NCI-H748 (cell line): ENCODE measurements around the gene P4HA3.

Experiments
- DNase-seq: peaks from one replicate; lab custom pipeline; 2025; ENCODE audit not compliant: unreplicated experiment; lab: John Stamatoyannopoulos, UW

The P4HA3 gene

DNA sequence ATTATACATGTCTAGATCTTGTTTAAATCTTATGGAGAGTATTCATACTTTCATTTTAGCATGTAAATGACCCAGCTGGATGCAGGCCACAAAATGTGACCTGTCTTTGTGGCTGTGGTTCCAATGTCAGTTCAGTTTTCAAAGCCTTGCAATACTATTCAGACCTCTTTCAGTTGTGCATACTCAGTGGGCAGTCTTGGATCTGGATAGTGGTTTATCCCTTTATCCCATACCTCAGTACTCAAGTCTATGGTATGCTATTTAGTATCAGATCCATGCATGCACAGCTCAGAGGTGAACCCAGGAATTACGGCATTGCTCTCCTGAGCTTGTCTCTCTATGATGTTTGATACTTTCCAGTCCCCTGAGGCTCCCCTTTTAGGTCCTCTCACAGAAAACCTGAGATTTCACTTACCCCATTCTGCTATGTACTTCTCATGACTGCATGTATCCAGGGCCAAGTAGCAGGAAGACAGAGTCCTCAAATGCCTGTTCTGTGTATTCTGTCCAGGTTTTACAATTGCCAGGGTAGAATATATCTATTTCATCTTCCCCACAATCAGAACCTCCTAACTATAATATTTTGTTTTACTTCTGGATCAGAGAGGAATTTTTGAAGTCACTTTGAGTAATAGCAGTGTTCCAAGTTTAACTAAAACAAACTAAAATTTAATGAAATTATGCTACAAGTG lies 6.9 kb upstream of the P4HA3 start:
- no peak for DNase-seq

DNA sequence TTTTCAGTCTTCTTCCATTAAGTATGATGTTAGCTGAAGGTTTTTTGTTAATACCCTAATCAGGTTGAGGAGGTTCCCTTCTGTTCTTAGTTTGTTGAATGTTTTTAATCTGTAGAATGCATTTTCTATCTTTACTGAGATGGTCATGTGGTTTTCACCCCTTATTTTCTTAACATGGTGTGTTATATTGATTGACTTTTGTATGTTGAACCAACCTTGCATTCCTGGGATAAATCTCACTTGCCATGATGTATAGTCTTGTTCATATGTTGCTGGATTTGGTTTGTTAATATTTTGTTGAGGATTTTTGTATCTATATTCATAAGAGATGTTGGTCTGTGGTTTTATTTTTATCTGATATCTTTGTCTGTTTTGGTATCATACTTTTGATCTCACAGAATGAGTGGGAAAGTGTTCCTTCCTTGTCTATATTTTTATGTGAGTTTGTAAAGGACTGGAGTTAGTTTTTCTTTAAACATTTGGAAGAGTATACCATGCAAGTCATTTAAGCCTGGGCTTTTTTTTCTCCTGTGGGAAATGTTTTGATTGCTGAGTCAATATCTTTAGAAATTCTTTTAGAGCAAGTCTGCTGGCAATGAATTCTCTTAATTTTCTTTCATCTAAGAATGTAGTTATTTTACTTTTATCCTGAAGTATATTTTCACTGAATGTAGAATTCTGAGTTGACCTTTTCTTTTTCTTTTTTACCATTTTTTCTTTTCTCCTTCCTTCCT lies 5.5 kb upstream of the P4HA3 start:
- no peak for DNase-seq

DNA sequence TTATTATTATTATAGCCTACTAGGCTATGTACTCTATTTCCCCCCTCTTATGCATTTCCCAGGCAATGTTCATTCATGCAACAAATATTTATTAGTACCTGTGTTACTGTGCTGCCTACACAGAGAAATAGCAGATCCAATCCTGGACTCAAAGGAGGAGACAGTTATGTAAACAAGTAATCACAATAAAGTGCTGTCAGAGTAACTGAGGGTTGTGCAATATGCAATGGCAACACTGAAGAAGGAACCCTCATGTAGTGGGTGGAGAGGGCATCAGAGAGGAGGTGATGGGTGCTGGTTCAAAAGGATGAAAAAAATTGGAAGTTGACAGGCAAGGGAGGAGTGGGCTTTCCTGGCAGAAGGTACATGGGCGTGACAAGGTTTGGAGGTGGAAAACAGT lies 886 bp upstream of the P4HA3 start:
- DNase-seq = no peak

DNA sequence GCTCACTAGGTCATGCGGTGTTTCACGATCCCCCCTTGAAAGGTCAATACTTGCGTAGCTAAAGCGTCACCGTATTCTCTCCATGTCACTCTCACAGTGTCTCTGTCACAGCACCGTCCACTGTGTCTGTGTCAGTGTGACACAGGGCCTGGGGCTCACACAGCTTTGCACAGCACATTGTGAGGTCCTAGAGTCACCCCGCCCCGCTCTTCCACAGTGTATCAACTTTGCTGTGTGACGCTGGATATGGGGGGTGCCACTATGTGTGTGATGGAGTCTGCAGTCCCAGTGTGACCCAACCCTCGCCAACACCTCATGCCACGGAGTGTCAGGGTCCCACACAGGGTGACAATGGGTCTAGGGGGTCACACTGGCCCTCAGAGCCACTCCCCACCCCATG lies 583 bp downstream of the P4HA3 start:
- DNase-seq = no peak

DNA sequence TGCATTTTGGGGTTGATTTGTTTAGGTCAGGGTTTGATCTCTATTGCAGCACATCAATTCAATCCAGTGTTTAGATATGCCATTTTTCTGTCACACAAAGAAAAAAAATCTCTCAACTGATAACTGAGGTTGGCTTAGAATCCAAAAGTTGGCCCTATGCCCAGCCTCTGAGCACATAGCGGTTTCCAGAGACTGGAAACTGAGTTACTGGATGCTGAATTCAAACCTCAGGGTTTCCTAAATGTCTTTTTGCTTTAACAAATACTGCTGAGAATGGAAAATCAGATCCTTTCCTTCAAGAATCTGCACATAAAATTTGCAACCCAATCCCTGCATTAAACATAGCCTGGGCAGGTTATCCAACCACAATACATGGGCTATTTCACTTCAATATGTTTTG lies 4.0 kb downstream of the P4HA3 start:
- no peak for DNase-seq

DNA sequence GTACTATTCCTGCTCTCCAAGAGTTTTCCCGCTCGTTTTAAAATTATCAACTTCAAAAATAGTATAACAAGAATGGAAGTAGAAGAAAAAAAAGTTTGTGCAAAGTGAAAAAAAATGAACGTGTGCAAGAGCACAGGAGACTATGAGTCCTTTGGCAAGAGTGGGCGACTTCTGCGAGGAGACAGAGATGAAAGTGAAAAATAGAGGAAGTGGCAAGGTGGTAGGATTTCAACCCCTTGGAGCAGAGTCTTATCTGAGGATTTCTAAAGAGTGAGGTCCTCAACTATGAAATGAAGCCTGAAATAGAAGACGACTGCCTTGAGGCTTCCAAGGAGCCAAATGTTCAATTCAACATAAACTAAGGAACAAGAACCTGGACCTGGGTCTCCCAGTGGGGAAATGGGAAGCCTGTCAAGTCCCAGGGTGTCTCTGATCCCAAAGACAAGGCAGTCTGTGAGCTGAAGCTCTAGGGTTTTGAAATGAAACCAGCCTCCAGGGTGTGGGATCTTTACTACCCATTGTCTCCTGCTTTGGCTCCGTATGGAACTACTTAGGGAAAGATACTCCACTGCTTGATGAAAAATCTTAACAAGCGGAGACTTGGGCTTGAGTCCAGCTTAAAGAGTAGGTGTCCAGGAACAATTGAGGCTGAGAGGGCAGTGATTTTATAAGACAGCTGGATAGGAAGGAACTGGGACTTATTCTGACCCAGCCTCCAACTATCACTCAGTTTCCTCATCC lies 4.8 kb downstream of the P4HA3 start:
- no peak for DNase-seq

DNA sequence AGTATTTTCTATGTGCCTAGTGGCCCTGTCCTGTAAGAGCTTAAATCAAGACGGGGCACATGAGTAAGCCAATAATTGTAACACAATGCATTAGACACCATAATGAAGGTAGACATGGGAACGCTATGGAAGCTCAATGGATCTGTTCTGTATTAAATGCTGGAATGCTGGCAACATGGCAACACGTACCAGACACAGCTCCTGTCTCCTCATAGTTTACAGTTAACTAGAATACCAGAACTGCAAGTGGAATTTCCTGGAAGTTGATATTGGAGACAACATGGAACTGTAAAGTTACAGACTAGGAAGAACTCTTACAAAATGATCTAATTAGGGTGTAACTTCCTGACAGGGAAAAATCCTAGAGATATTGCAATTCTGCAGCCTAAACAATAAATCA lies 12.4 kb downstream of the P4HA3 start:
- no peak for DNase-seq

DNA sequence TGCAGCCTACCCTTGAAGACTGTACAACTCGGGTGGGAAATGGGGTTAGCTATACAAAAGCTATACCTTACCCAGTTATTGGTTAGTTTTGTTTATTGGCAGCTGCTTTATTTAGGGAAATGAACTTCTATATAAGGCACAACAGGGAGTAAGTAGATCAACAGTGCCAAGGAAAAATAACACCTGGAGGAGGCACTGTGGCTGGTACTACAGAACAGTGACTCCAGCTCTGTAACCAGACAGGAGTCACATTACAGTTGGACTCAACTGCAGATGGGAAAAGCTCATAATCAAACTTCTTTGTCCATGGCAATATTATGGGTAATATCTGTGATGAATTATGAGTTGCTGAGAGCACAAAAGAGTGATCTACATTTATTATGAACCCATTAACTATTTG lies 14.0 kb downstream of the P4HA3 start:
- no peak for DNase-seq

DNA sequence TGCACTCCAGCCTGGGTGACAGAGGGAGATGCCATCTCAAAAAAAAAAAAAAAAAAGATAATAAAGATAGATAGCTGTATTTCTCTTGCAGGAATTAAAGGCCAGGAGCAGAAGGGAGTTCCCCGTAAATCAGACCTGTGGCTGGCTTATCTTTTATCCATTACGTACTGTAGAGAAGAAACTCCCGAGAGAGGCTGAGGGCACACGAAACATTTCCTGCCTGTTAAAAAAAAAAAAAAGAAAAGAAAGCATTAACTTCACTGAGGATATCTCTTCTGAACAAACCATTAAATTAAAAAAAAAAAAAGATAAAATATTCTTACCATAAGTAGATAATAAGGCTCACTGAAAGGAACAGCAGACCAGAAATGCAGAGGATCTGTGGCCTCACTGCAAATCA lies 22.5 kb downstream of the P4HA3 start:
- DNase-seq = no peak

DNA sequence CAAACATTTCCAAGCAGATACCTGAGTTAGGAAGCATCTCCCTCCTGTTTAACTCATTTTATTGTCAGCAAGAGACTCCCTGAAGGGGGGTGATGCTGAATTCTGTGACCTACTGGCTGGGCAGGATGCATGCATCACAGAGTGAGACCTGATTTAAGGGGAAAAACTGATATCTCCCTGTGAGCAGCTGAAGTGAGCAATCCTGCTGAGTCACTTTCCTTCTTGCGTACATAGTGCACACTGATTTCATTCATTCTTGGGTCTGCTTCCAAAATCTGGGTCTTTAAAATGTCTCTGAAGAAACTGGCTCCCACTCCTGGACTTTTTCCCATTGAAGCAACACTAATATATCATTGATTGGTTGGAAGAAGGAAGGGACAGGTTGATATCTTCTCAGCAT lies 23.3 kb downstream of the P4HA3 start:
- DNase-seq = no peak

DNA sequence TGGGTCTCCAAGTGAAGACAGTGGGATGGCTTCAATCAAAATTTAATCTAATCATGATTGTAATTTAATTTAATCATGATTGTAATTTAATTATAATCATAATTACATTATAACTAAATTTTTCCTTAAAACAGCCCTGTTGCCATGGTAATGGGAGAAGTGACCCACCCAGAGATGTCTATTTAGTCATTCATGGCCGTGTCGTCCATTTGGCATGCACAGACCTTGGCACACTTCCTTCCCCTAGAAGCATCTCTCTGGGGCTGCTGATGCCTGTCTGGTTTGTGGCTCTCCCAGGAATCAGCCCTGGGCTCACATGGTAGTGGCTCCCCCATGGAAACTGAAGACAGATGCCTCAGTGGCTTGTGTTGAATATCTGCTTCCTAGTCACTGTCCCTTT lies 27.0 kb downstream of the P4HA3 start:
- DNase-seq = no peak

DNA sequence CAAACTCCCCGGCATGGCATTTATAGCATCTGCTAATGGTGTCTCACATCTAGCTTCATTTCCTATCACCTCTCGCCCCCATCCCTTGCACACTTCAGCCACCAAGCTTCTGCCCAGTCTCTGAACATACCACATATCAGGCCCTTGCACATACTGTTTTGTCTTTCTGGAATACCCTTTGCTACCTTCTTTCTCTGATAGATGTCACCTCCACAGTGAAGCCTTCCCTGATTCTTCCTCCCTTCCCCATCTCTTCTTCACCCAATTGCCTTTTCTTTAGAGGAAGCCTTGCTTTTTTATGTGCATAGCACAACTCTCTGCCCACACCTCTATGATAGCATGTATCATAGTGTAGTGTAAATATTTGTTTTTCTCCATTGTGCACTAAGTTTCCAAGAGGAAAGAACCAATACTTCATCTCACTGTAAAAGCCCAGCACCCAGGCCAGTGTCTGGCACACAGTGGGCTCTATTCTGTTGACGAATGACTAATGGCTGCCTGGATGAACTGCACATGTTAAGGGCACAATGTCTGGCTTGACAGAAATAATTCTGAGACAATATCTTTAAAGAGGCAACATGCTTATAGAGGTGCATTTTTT lies 27.8 kb downstream of the P4HA3 start:
- DNase-seq = peak; percentile 5

DNA sequence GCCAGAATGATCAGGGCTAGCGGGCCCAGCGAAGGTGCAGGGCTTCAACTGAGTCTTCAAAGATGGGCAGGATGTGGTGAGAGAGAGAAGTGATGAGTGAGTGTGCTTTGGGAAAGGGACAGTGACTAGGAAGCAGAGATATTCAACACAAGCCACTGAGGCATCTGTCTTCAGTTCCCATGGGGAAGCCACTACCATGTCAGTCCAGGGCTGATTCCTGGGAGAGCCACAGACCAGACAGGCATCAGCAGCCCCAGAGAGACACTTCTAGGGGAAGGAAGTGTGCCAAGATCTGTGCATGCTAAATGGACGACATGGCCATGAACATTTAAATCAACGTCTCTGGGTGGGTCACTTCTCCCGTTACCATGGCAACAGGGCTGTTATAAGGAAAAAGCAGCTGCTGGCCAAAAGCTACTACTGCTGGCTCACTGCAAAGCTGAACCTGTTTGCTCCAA lies 28.5 kb downstream of the P4HA3 start:
- DNase-seq = peak; percentile 49

DNA sequence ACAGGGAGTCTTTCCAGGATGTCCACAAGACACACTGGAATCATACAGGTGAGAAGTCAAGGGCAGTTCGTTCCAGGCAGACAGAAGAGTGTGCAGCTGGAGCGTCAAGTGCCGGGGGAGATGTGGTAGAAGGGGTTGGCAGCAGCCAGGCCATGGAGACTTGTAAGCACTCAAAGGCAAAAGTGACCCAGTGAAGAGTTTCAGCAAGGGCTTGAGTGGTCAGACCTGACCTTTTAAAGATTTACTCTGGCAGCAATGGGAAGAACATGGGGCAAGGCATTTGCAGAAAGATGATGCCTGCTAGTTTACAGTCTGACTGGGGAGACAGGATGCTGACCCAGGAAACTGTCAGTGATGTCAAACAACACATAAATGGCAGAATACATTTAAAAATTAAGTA lies 29.0 kb downstream of the P4HA3 start:
- no peak for DNase-seq

DNA sequence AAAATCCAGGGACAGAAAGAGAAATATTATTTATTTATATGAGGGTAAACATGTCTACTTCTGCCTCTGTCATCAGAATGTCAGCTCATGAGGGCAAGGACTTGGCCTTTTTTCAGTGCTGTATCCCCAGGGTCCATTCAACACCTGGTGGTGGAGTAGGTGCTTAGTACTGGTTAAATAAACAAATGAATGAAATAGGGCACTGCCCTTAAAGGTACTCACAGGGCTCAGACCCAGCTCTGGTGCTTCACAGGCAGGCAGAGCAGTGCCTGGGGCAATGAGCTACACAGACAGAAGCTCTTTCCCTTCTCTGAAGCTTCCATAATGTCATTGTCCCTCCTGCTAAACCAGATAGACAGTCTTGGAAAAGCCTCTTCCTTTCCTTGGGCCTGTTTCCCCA lies 30.9 kb downstream of the P4HA3 start:
- DNase-seq = peak; percentile 16

DNA sequence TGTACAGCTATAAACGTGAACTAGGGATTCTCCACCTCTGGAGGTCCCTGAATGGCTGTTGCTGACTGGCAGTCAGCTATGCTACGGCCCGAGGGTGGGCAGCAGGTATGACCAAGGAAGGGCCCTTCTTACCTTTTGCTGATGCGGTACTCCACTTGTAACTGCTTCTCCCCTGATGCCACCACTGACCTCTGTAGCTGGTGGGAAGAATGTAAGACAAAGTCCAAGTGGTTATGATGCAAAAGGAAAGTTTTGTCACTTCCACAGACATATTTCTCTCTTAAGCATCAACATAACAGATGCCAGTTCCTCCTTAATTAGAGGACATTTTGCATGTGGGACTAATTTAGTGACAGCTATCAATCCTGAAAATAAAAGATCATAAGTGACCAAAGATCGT lies 32.2 kb downstream of the P4HA3 start:
- DNase-seq = no peak

DNA sequence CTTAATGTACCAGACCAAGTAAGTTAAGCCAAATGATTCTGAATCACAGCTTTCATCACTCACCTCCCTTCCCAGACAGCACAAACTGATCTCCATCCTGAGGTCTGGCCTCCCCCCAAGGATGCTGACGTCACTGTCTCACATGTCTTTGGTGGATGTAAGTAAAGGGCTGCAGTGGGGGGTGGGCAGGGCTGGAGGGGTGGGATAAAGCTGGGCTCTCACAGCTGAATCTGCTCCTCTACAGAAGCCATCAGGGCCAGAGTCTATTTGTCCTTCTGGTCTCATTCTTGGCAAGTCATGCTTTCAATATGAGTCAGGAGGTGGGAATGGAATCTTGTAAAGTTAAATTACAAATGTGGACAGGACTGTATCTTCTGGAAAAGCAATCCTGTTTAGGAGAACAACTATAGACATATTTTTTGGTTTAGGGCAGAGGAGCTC lies 32.7 kb downstream of the P4HA3 start:
- DNase-seq = no peak

DNA sequence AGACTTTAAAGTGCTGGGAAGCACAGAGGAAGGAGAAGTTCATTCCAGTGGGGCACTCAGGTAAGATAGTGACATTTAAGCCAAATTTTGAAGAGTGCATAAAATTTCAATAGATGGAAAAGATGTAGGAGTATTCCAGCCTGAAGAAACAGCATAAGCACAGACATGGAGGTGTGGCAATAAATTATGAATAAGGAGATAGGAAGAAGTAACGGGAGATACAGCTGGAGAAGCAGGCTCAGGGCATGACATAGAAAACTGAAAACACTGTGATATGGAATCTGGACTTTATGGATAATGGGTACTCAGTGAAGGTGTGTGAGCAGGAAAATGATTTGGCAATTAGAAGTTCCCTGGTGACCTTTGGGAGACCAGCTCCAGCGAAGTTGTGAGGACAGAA lies 33.3 kb downstream of the P4HA3 start:
- no peak for DNase-seq

DNA sequence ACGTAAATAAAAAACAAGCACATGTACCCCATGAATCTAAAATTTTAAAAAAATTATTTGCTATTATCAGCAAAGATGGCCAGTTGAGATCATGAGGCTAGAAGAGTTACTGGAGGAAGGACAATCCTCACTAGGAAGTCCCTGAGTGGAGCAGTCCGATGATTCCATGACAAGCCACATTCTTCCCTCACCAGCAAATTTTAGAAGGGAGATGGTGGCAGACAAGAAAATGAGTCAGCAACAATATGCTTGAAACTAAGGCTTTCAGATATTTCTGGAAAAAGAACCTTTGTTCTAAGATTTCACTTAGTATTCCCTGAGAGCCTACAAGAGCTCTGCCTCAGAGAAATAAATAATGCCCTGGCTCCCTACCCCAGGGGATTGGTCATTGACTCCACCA lies 34.9 kb downstream of the P4HA3 start:
- DNase-seq = no peak

DNA sequence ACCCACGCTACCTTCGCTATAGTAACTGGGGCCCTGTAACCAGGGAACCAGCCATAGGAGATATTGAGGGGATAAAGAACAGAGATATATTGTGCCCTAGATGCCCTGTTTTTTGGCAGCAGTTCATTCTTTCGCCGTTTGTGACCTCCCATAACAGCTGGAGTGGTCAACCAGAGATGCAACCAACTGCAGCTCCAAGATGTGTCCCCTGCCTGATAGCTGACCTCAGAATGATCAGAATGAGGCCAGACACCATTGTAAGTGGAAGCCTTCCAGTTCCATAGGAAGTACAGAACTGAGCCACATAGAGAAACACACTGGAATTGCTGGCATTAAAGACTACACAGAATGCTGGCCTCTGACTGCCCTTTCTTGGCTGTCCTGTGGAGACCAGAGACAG lies 39.2 kb downstream of the P4HA3 start:
- no peak for DNase-seq

DNA sequence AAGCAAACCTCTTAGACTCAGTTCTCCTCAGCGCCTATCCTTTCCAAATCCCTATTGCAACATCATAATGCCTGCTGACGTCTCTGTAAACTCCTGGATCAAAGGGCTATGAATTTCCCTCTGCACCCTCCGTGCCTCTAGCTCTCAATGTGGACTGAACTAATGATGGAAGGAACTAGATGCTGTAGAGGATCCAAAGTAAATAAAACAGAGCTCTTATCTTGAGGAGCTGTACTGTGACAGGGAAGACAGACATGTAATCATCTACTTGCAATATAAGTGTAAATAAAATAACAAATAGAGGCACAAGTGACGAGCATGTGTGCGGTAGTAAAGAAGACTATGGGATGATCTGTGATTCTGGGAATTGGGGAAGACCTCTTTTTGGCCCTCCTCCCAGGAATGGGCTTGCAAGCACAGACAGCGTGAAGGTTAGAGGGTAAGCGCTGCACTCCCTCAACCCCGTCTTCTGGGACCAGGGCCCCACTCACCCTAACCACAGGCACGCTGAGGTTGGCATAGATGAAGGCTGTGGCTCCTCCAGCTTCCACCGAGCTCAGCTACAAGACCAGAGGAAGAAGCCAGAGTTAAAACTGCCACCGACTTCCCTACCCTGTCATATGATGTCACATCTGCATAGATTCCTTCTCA lies 42.2 kb downstream of the P4HA3 start:
- no peak for DNase-seq
